HCT116 (cell line): ENCODE measurements around the gene ECEL1. TPM values are rescaled to one million over a fixed set of nuclear protein-coding genes. Genes with fewer than 3 reads are reported as not detected.

Experiments
- ATAC-seq: fragments of 200-7000 bp; cut with Tn5 transposase; 2 replicates; pipeline ENCODE4 v1.9.1; 2020; ENCODE audit warnings: mild to moderate bottlenecking, moderate library complexity
- Bru-seq: library from RNA; stranded (reverse); fragments of 400-500 nt; gene quantifications from one replicate; lab custom pipeline; 2021; lab: Mats Ljungman, UMichigan
- BruChase-seq, 2 experiments: library from RNA; stranded (reverse); fragments of 400-500 nt; gene quantifications; one replicate each; lab custom pipeline; 2021; lab: Mats Ljungman, UMichigan
- BruUV-seq: library from RNA; stranded (reverse); fragments of 400-500 nt; replicated peaks from 2 replicates; lab custom pipeline; 2021; lab: Mats Ljungman, UMichigan
- CTCF ChIA-PET: fragments of 300-600 bp; sonication (Branson Sonifier 250); formaldehyde crosslinking; loops from one replicate; lab custom pipeline; 2021; ENCODE audit warnings: antibody characterized with exemption; lab: Charles Lee
- POLR2A ChIA-PET: fragments of 300-600, 350-600 bp; sonication (Branson Sonifier 250); formaldehyde crosslinking; loops from one replicate; lab custom pipeline; 2021; ENCODE audit warnings: antibody characterized with exemption; lab: Charles Lee
- RAD21 ChIA-PET, 2 experiments: fragments of 300-600 bp; sonication (Branson Sonifier 250); formaldehyde crosslinking; loops; one replicate each; lab custom pipeline; 2023; ENCODE audit warnings: low total read pairs in 2 of 2; ENCODE audit not compliant: uncharacterized antibody in 2 of 2, unreplicated experiment in 2 of 2, low non-redundant PET in 1 of 2; lab: Charles Lee
- DNase-seq: peaks from one replicate; pipeline ENCODE4 v3.0.0-alpha.2; 2010; ENCODE audit warnings: low read depth, low spot score
- H2AFZ ChIP-seq: fragments of 200-600 bp; shearing (Covaris generic), sonication (generic); 2 replicates; pipeline ENCODE4 v1.6.1; 2017; ENCODE audit warnings: low read depth, mixed run types, mixed read lengths, antibody characterized with exemption, low read length; ENCODE audit not compliant: poor library complexity, severe bottlenecking
- H3K27ac ChIP-seq: 2 replicates; pipeline ENCODE4 v1.5.1; 2012; ENCODE audit warnings: low read depth, low read length
- H3K27me3 ChIP-seq: fragments of 200-600 bp; sonication (generic); 2 replicates; pipeline ENCODE4 v1.6.1; 2016; ENCODE audit warnings: mixed run types, low read length, mixed read lengths; ENCODE audit not compliant: insufficient read depth
- H3K36me3 ChIP-seq, 2 experiments: fragments of 200-500 bp in 1 of 2; fragments of 200-600 bp in 1 of 2; sonication (Bioruptor generic) in 1 of 2; sonication (generic) in 1 of 2; 2 replicates each; pipeline versions ENCODE4 v1.5.1 to v1.6.1; 2014 to 2016; ENCODE audit warnings: low read length in 2 of 2, inconsistent platforms in 1 of 2, mixed read lengths in 1 of 2, mixed run types in 1 of 2; ENCODE audit not compliant: insufficient read depth in 2 of 2, control insufficient read depth in 1 of 2
- H3K4me1 ChIP-seq, 2 experiments: fragments of 200-600 bp in 1 of 2; sonication (generic) in 1 of 2; 2 replicates each; pipeline versions ENCODE4 v1.5.1 to v1.6.1; 2012 to 2017; ENCODE audit warnings: low read length in 2 of 2, inconsistent platforms in 1 of 2, mild to moderate bottlenecking in 1 of 2, mixed read lengths in 1 of 2, mixed run types in 1 of 2, moderate library complexity in 1 of 2; ENCODE audit not compliant: insufficient read depth in 2 of 2, control insufficient read depth in 1 of 2
- H3K4me2 ChIP-seq: fragments of 200-600 bp; sonication (generic); 2 replicates; pipeline ENCODE4 v1.6.1; 2017; ENCODE audit warnings: mixed run types, low read length, mixed read lengths
- H3K4me3 ChIP-seq, 2 experiments: fragments of 200-600 bp in 1 of 2; sonication (generic) in 1 of 2; replicated peaks in 1 of 2; 2 replicates each; pipeline ENCODE4 v1.5.1; 2011 to 2016; ENCODE audit warnings: low read length in 2 of 2, control low read depth in 1 of 2, low read depth in 1 of 2, mild to moderate bottlenecking in 1 of 2, mixed read lengths in 1 of 2, mixed run types in 1 of 2
- H3K79me2 ChIP-seq: fragments of 200-600 bp; sonication (generic); 2 replicates; pipeline ENCODE4 v1.6.1; 2017; ENCODE audit warnings: mild to moderate bottlenecking, mixed run types, low read length, moderate library complexity, mixed read lengths; ENCODE audit not compliant: insufficient read depth
- H3K9ac ChIP-seq: fragments of 200-600 bp; sonication (generic); 2 replicates; pipeline ENCODE4 v1.6.1; 2016; ENCODE audit warnings: low read length, mixed read lengths
- H3K9me2 ChIP-seq: fragments of 200-600 bp; sonication (generic), shearing (Covaris generic); 2 replicates; pipeline ENCODE4 v1.6.1; 2017; ENCODE audit warnings: mixed run types, mild to moderate bottlenecking, moderate library complexity; ENCODE audit not compliant: insufficient read depth
- H3K9me3 ChIP-seq, 2 experiments: fragments of 200-500 bp in 1 of 2; fragments of 200-600 bp in 1 of 2; sonication (Bioruptor generic) in 1 of 2; sonication (generic) in 1 of 2; 2 replicates each; pipeline ENCODE4 v1.6.1; 2014 to 2017; ENCODE audit warnings: low read length in 2 of 2, mixed read lengths in 2 of 2, inconsistent platforms in 1 of 2, low read depth in 1 of 2, mild to moderate bottlenecking in 1 of 2, mixed run types in 1 of 2, moderate library complexity in 1 of 2; ENCODE audit not compliant: control insufficient read depth in 1 of 2, insufficient read depth in 1 of 2
- H4K20me1 ChIP-seq: fragments of 200-600 bp; sonication (generic), shearing (Covaris generic); 2 replicates; pipeline ENCODE4 v1.6.1; 2017; ENCODE audit warnings: mixed run types, mild to moderate bottlenecking, moderate library complexity; ENCODE audit not compliant: insufficient read depth
- CBX3 ChIP-seq: IDR thresholded peaks from 2 replicates; pipeline ENCODE4 v1.6.1; 2012; ENCODE audit warnings: low read depth
- CTCF ChIP-seq, 3 experiments: fragments of 200-600 bp in 1 of 3; sonication (generic) in 1 of 3; IDR thresholded peaks in 2 of 3; conservative IDR thresholded peaks in 1 of 3; 2 replicates each; pipeline ENCODE4 v1.5.1; 2012 to 2017; ENCODE audit warnings: low read depth in 2 of 3, low read length in 2 of 3, antibody characterized with exemption in 1 of 3, borderline replicate concordance in 1 of 3, control low read depth in 1 of 3, mild to moderate bottlenecking in 1 of 3, mixed read lengths in 1 of 3, mixed run types in 1 of 3, moderate library complexity in 1 of 3; ENCODE audit not compliant: insufficient read depth in 1 of 3
- EZH2 ChIP-seq: fragments of 200-600 bp; sonication (generic); IDR thresholded peaks from 2 replicates; pipeline ENCODE4 v1.6.1; 2017; ENCODE audit warnings: antibody characterized with exemption, mixed run types
- EZH2phosphoT487 ChIP-seq: fragments of 200-600 bp; IDR thresholded peaks from 2 replicates; pipeline ENCODE4 v1.6.1; 2018; ENCODE audit warnings: antibody characterized with exemption, borderline replicate concordance
- POLR2AphosphoS5 ChIP-seq: IDR thresholded peaks from 2 replicates; pipeline ENCODE4 v1.6.1; 2011; ENCODE audit warnings: mild to moderate bottlenecking, low read depth, low read length, moderate library complexity
- RAD21 ChIP-seq: IDR thresholded peaks from 2 replicates; pipeline ENCODE4 v1.6.1; 2012; ENCODE audit warnings: low read depth, mild to moderate bottlenecking
- intact Hi-C: fragments of 100-400 bp; cut with micrococcal nuclease; formaldehyde crosslinking; loops from 2 replicates; pipeline ENCODE4 v1.10.0; 2022
- long read RNA-seq: library from polyadenylated mRNA; unstranded; transcript quantifications from one replicate; pipeline ENCODE4 v2.0.0, GENCODE V29; 2021; ENCODE audit not compliant: unreplicated experiment
- polyA plus RNA-seq: library from polyadenylated mRNA; unstranded; fragments of >200 nt; gene quantifications from 2 replicates; pipeline ENCODE4 v1.2.1, GENCODE V29; 2012; ENCODE audit warnings: missing spikeins
- total RNA-seq: library from RNA; stranded (reverse); gene quantifications from one replicate; pipeline ENCODE4 v1.2.1, GENCODE V29; 2021; ENCODE audit not compliant: unreplicated experiment

Gene ECEL1
- total RNA-seq (not detected), Bru-seq, nascent RNA (not detected), BruChase-seq, experiment 1, labeled RNA remaining after a 6-hour chase (not detected), BruChase-seq, experiment 2, labeled RNA remaining after a 2-hour chase (not detected)
- not detected in 2 replicates for polyA plus RNA-seq
- long read RNA-seq = 0 reads

- ChIA-PET CTCF (no interaction called here), RAD21 (no interaction called here), POLR2A (no interaction called here)
- 0 out of 4 replicates have a peak, but pooled peaks cover 0 to under 1% of the 10 kb centered on the region in 2 experiments for H3K4me1 ChIP-seq
- no peaks in the 10 kb centered on the region for H3K9me3 ChIP-seq
- no peak within 1 kb of the TSS for H3K9ac ChIP-seq
- intact Hi-C loops = no loop called here
- no peak for DNase-seq
- no peaks in the 10 kb centered on the region for H3K36me3 ChIP-seq
- no peak for ATAC-seq
- no peaks in the 10 kb centered on the region for H3K79me2 ChIP-seq
- no peak for TF ChIP-seq CBX3
- TF ChIP-seq CTCF (IDR thresholded peaks at IDR 0.05 in 2 of 3, conservative IDR thresholded peaks at IDR 0.05 in 1 of 3; ENCODE audit: borderline replicate concordance in 1 of 3, insufficient read depth in 1 of 3, low read depth in 2 of 3, low read length in 2 of 3) = no peak
- TF ChIP-seq EZH2 = no peak
- TF ChIP-seq POLR2AphosphoS5 = no peak
- H4K20me1 ChIP-seq = no peaks in the 10 kb centered on the region
- H3K4me3 ChIP-seq = no peak within 1 kb of the TSS
- H3K27ac ChIP-seq = no peak within 1 kb of the TSS
- H2AFZ ChIP-seq = no peak within 1 kb of the TSS
- BruUV-seq = no TSS peak
- no peak within 1 kb of the TSS for H3K4me2 ChIP-seq
- no peaks in the 10 kb centered on the region for H3K9me2 ChIP-seq
- no peaks in the 10 kb centered on the region for H3K27me3 ChIP-seq
Observed at GRCh38 chr2:232487385-232488096, at the start of gene ECEL1. TSS of gene ECEL1 (minus strand) at chr2:232487834. CDS start at chr2:232486653, 1,181 bp downstream.

- H3K9me3 ChIP-seq = peaks cover 0 to 8% of the 10 kb centered on the region in 2 experiments; a peak in 3 of 4 replicates
- H3K79me2 ChIP-seq = no peaks in the 10 kb centered on the region
- H3K4me2 ChIP-seq = no peak overlapping the region
- H3K4me1 ChIP-seq = 0 out of 4 replicates have a peak, but pooled peaks cover 0 to 3% of the 10 kb centered on the region in 2 experiments
- no peak overlapping the region for H2AFZ ChIP-seq
- H3K4me3 ChIP-seq = no peak overlapping the region
- ChIA-PET CTCF (no interaction called here), RAD21 (no interaction called here), POLR2A (no interaction called here)
- H3K27ac ChIP-seq = no peak overlapping the region
- no peaks in the 10 kb centered on the region for H4K20me1 ChIP-seq
- DNase-seq (no peak), ATAC-seq (peak; percentile 63)
- TF ChIP-seq EZH2phosphoT487 (no peak), CTCF (IDR thresholded peaks at IDR 0.05 in 2 of 3, conservative IDR thresholded peaks at IDR 0.05 in 1 of 3; ENCODE audit: borderline replicate concordance in 1 of 3, insufficient read depth in 1 of 3, low read depth in 2 of 3, low read length in 2 of 3) (peak; percentile 57 to 67 (median 64); a peak in 5 of 6 replicates), RAD21 (peak; percentile 48)
- H3K36me3 ChIP-seq = no peaks in the 10 kb centered on the region
- no peaks in the 10 kb centered on the region for H3K27me3 ChIP-seq
- no peaks in the 10 kb centered on the region for H3K9me2 ChIP-seq
- BruUV-seq = no TSS peak
- H3K9ac ChIP-seq = no peak overlapping the region
- intact Hi-C loops = no loop called here
Observed at GRCh38 chr2:232537079-232537478, 49.4 kb upstream of the ECEL1 start.
